ENCODE measurements around the gene NKPD1. TPM values are rescaled to one million over a fixed set of nuclear protein-coding genes. Genes with fewer than 3 reads are reported as not detected.

Gene NKPD1
- total RNA-seq, 1 donor from 2014 or later: 0.60 TPM

- DNase-seq (ENCODE audit: low spot score): no peak
Observed at GRCh38 chr19:45175515-45176345, 14.9 kb upstream of the NKPD1 start.

DNA sequence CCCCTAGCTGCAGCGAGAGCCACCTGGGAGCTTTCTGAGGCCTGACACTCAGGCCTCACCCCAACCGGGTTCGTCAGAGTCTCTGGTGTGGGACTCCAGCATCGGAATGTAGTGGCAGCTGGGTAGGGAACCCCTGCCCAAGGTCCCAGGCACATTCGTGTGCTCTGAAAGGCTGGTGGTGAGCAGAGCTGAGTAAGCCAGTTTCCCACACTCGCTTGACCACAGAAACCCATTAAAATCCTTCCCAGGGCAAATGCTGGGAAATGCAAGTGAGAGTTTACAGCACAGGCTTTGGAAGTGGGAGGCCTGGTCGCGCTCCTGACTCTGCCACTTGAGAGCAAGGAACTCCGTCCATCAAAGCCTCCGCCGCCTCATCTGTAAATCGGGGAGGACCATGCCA lies 13.0 kb upstream of the NKPD1 start:
- no peak for DNase-seq (ENCODE audit: low spot score)

DNA sequence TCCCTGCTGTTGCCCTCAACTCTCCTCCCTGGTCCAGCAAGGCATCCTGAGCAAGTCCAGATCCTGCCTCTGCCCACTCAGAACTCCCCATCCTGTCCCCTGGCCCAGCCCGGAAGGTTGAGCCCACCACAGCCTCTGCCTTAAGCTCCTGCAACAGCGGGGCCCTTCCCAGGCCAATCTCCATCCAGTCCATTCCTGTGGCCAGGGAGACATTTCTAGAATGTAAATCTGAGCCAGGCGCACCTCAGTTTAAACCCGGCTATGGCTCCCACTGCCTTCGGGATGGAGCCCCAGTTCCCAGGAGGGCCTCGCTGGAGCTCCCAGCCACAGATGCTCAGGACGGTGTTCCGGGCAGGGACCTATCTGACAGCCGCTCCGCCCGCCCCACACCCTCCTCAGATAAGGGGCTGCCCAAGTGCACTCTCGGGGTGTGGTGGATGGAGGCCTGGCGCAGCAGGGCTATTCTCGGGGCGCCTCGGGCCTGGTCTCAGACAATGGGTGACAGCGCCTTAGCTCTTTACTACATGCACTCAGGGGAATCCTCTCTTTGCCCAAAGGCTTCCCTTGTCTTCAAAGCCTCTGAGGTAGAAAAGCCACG lies 11.9 kb upstream of the NKPD1 start:
- no peak for DNase-seq (ENCODE audit: low spot score)

GRCh38 chr19:45172173-45172572 lies 11.4 kb upstream of the NKPD1 start:
- no peak for DNase-seq (ENCODE audit: low spot score)

GRCh38 chr19:45171211-45171623 lies 10.4 kb upstream of the NKPD1 start:
- DNase-seq (ENCODE audit: low spot score): no peak

GRCh38 chr19:45170146-45171106 lies 9.6 kb upstream of the NKPD1 start:
- no peak for DNase-seq (ENCODE audit: low spot score)

DNA sequence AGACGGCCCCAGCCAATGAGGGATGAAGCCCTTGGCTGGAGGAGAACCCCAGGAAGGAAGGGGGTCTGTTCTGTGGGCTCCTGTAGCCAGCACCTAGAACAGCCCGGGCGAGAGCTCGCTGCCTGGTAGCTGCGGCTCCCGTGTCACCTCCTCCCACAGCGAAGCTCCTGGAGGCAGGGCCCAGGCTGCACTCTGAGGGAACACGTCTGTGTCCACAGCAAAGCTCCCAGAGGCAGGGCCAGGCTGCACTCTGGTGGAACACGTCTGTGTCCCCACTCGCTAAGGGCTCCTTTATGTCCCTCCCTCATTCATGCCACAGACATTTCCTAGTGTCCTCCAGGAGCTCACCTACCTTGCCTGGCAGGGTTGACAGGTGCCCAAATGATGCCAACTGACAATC lies 8.8 kb upstream of the NKPD1 start:
- no peak for DNase-seq (ENCODE audit: low spot score)

GRCh38 chr19:45168767-45169351 lies 8.1 kb upstream of the NKPD1 start:
- no peak for DNase-seq (ENCODE audit: low spot score)

- no peak for DNase-seq (ENCODE audit: low spot score)
Observed at GRCh38 chr19:45166723-45167252, 6.0 kb upstream of the NKPD1 start.

GRCh38 chr19:45164577-45165335 lies 4.0 kb upstream of the NKPD1 start:
- DNase-seq (ENCODE audit: low spot score): peak; percentile 83

DNA sequence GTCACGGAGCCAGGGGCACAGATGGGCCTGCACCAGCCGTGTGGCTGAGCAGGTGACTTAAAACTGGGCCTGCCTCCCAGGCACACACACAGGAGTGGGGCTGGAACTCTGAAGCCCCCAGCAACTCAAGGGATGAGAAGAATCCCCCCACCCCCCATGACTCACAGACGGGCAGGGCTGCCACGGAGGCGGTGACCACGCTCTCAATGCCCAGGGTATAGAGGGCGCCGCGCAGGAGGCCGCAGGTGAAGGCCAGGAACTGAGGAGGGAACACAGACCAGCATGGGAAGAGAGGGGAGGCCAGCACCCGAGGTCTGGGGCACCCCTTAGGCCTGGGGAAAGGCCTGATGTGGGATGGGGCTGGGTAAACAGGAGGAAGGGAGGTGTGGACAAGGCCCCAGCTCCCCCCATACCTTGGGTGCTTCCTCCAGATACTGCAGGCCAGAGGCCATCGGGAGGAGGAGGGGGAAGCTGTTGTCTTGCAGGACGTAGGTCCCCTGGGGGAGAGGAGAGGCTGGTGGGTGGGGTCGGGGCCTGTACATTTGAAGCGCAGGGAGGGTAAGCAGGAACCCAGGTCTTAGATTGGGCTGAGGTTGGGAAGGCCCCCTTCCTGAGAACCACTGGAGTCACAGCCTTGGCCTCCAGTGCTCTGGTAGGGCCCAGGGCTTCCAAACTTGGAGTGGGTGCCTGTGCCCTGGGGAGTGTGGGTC lies 3.1 kb upstream of the NKPD1 start:
- DNase-seq (ENCODE audit: low spot score): no peak

- DNase-seq (ENCODE audit: low spot score): no peak
Observed at GRCh38 chr19:45163156-45163555, 2.4 kb upstream of the NKPD1 start.

DNA sequence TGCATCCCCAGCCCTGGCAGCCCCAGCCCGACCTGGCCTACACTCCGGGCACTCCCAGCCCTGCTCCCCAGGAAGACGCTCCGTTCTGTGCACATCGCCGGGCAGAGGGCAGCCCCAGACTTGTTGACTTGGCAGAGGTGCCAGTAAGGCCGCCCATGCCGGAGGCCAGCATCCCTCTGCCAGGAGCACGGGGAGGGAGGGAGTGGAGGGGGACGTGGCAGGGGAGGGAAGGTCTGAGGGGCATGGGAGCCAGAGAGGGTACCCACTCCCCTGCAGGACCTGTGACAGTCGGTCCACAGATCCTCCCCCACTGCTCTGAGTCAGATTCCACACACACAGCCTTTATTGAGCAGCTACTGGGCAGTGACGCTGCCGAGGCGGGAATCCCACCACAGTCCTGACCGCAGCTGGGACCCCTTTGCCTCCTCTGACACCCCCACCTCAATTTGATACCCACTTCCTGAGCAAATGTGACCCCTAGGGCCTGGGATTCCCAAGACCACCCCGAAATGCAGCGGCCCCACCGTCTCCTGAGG lies 1.9 kb upstream of the NKPD1 start:
- DNase-seq (ENCODE audit: low spot score): peak; percentile 65

DNA sequence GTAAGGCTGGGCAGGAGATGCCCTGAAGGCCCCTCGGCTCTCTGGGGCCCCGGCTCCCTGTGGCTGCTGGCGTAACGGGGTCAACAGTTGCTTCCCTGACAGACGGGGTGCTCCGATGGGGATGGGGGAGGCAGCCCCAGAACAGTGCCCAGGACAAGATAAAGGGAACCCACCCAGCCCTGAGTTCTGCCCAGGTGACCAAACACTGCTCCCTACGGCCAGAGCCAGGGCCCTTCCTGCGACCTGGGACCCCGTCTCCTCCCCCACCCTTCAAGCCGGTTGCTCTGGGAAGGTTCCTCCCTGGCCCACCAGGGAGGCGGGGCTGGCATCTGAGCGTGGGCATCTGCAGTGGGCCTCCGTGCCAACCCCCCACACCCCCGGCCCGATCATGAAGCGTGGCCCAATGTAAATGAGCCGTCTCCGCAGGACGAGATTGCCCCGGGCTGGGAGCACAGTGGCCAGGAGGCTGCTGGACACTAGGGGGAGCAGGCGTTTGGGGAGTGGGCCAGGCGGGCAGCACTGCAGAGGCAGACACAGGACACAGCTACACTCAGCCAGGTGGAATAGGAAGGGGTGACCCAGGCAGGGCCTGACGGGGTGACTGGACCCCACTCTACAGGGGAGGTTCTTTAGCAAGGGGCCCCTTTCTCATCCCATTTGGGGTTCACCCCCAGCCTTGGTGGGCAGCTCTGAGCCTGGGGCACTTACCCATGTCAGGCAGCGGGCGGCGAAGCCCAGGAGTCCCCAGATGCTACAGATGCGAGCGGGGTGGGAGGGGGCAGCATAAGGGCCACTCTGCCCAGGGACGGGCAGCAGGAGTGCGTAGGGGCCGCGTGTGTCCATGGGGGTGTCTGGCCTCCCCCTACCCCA lies 1.2 kb upstream of the NKPD1 start:
- no peak for DNase-seq (ENCODE audit: low spot score)

DNA sequence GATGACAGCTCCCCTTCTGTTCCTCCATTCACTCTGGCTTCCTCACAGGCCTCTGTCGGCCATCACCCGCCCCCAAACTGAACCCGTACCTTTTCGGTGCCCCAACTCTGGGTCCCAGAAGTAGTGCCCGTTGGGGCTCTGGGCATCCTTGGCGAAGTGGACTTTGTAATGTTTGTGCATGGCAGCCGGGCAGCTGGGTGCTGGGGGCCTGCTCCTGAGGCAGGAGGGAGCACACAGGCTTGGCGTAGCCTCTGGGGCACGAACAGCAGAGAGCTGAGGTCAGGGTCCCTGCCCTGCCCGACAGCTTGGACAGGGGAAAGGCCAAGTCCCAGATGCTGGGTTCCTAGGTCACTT lies 834 bp downstream of the NKPD1 start:
- no peak for DNase-seq (ENCODE audit: low spot score)

DNA sequence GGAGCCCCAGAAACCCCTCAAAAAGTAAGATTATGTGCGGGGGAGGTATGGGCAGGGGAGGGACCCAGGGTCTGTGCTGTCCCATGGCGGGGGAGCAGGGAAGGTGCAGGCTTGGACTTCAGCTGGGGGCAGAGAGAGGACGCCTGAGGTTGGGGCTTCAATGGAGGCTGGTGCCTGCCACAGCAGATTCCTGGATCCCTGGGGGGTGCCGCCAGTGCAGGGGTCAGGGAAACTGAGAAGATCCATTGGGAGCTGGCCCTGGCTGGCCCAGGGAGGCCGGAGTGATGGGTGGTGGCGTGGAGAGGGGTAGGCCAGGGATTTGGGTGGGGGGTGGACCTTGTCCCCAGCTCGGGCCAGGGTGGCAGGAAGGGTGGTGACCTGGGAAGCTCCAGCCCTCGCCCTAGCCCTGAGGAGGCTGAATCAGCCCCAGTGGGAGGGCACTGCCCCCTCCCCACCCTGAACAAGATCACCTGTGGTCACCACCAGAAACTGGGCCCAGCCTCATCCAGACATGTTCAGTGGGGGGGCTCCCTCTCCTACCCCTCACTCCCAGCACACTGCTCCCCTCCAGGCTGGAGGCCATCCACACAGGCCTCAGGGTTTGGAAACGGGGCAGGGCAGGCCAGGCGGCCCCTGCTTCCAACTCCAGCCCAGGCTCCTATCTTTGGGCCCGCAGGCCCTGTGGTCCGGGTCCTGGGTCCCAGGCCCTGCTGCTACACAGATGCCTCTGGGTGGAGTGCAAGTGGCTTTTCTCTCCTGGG lies 1.4 kb downstream of the NKPD1 start:
- no peak for DNase-seq (ENCODE audit: low spot score)

- DNase-seq (ENCODE audit: low spot score): no peak
Observed at GRCh38 chr19:45158503-45159209, 2.1 kb downstream of the NKPD1 start.

DNA sequence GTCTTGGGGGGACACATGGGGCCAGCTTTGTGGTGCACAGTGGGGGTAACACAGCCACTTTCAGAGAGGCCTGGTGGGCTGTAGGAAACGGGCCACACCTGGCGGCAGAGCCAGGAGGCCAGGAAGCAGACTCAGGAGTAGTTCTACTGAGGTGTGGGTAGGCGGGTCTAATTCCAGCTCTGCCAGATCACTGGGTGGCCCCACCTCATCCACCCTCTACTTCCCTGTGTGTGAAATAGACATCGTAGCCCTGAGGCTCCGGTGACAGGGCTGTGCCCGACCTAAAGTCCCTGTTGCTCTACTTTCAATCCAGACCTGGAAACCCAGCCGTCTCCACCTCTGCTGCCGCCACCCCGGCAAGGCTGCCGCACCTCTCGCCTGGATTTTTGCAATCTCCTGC lies 4.0 kb downstream of the NKPD1 start:
- peak; percentile 75 for DNase-seq (ENCODE audit: low spot score)
